Adrenal gland (tissue), 5 donors: ENCODE results near the gene PCGF6.

Experiments
- CTCF ChIP-seq, 6 experiments: fragments of 450-650 bp in 4 of 6; fragments of 200-600 bp in 2 of 6; sonication (generic) in 1 of 6; IDR thresholded peaks; 1 replicate in 5 of 6; 2 replicates in 1 of 6; pipeline versions ENCODE4 v1.5.1 to v1.8.0; 2016 to 2021; ENCODE audit warnings: antibody characterized with exemption in 6 of 6, mild to moderate bottlenecking in 2 of 6, moderate library complexity in 1 of 6
- POLR2A ChIP-seq, 2 donors: fragments of 450-650 bp; IDR thresholded peaks; one replicate each; pipeline ENCODE4 v1.6.1; 2017; ENCODE audit warnings: antibody characterized with exemption in 2 of 2, mild to moderate bottlenecking in 2 of 2, moderate library complexity in 1 of 2
- donor health status: DM: no; HTN: no; CAD: no.

DNA sequence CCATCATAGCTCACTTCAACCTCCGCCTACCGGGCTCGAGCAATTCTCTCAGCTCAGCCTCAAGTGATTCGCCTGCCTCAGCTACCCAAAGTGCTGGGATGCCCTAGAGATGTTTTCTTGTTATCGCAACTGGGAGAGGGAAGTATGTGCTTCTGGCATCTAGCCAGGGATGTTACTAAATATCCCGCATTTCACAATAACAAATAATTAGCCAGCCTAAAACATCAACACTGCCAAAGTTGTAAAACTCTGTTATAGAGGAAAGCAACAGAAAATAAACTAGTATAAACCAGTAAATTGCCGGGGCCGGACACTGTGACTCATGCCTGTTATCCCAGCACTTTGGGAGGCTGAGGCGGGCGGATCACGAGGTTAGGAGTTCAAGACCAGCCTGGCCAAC, 66.8 kb downstream of the PCGF6 start:
- TF ChIP-seq CTCF (IDR thresholded peaks at IDR 0.05) (no peak), POLR2A (IDR thresholded peaks at IDR 0.05) (no peak)
